Progenitor cell of endocrine pancreas (in vitro differentiated cells): ENCODE data around the gene DENND4C. TPM values are rescaled to one million over a fixed set of nuclear protein-coding genes. Genes with fewer than 3 reads are reported as not detected.
"Not testable (repeated sequence)": the region's sequence is repeated elsewhere in the genome, so short reads cannot be mapped to it uniquely, and the experiment has no call there.

Experiments
- DNase-seq: peaks from one replicate; pipeline ENCODE4 v3.0.0; 2021; ENCODE audit warnings: low spot score; ENCODE audit not compliant: unreplicated experiment
- H3K27ac Mint-ChIP-seq: 2 replicates; pipeline ENCODE4 v1.8.0; 2021; ENCODE audit warnings: mild to moderate bottlenecking, moderate library complexity, mixed read lengths
- H3K27me3 Mint-ChIP-seq: 2 replicates; pipeline ENCODE4 v1.8.0; 2021; ENCODE audit warnings: mixed read lengths
- H3K36me3 Mint-ChIP-seq: 2 replicates; pipeline ENCODE4 v1.8.0; 2022; ENCODE audit warnings: mixed read lengths; ENCODE audit not compliant: insufficient read depth
- H3K4me1 Mint-ChIP-seq: 2 replicates; pipeline ENCODE4 v1.8.0; 2021; ENCODE audit warnings: low read depth, mixed read lengths
- H3K4me3 Mint-ChIP-seq: 2 replicates; pipeline ENCODE4 v1.8.0; 2021; ENCODE audit warnings: low read depth, mild to moderate bottlenecking, moderate library complexity, mixed read lengths
- H3K9me3 Mint-ChIP-seq: 2 replicates; pipeline ENCODE4 v1.8.0; 2021; ENCODE audit warnings: low read depth, mixed read lengths
- CTCF ChIP-seq: fragments of 200-600 bp; sonication (generic); IDR thresholded peaks from one replicate; pipeline ENCODE4 v1.5.0; 2021; ENCODE audit warnings: antibody characterized with exemption, mild to moderate bottlenecking; ENCODE audit not compliant: unreplicated experiment
- total RNA-seq: library from RNA; stranded (reverse); gene quantifications from 2 replicates; pipeline ENCODE4 v1.2.1, GENCODE V29; 2021

The DENND4C gene
- total RNA-seq, 1 donor from 2014 or later: 60.4 TPM

- no peak for TF ChIP-seq CTCF
- Mint-ChIP-seq H3K4me1 (peaks cover 9% of the 10 kb centered on the region), H3K27ac (no peak overlapping the region), H3K36me3 (peaks cover 16% of the 10 kb centered on the region), H3K4me3 (no peak overlapping the region), H3K9me3 (peaks cover 3% of the 10 kb centered on the region), H3K27me3 (no peaks in the 10 kb centered on the region)
- DNase-seq: no peak
Observed at GRCh38 chr9:19239955-19240354, 9.5 kb downstream of the DENND4C start.

- no peak overlapping the region for H3K4me3 Mint-ChIP-seq
- H3K36me3 Mint-ChIP-seq: peaks cover 21% of the 10 kb centered on the region
- H3K4me1 Mint-ChIP-seq: peaks cover 16% of the 10 kb centered on the region
- no peaks in the 10 kb centered on the region for H3K27me3 Mint-ChIP-seq
- peak overlapping the region; percentile 52 for H3K27ac Mint-ChIP-seq
- TF ChIP-seq CTCF: no peak
- no peak for DNase-seq
- peaks cover 3% of the 10 kb centered on the region for H3K9me3 Mint-ChIP-seq
Observed at GRCh38 chr9:19241728-19242127, 11.2 kb downstream of the DENND4C start.

- H3K4me3 Mint-ChIP-seq: no peak overlapping the region
- H3K27ac Mint-ChIP-seq: no peak overlapping the region
- peaks cover 26% of the 10 kb centered on the region for H3K4me1 Mint-ChIP-seq
- DNase-seq: no peak
- H3K27me3 Mint-ChIP-seq: no peaks in the 10 kb centered on the region
- no peak for TF ChIP-seq CTCF
- H3K36me3 Mint-ChIP-seq: peaks cover 19% of the 10 kb centered on the region
- peaks cover 3% of the 10 kb centered on the region for H3K9me3 Mint-ChIP-seq
Observed at GRCh38 chr9:19243366-19244033, 13.0 kb downstream of the DENND4C start.

DNA sequence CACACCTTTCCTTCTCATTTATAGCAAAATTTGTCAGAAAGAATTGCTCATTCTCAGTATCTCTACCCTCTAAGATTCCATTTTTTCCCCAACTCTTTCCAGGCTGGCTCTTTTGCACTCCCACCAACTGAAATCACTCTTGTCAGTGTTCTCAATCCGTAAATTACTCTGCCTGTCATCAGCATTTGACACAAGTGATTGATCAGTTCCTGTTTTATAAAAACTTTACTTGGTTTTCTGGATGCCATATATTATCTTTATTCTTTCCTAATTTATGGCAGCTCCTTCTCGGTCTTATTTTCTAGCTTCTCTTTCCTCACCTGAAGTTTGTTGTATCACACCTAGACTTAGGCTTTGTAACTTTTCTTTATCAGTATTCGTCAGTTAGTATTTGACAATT, 16.4 kb downstream of the DENND4C start:
- H3K9me3 Mint-ChIP-seq: no peaks in the 10 kb centered on the region
- DNase-seq: no peak
- no peaks in the 10 kb centered on the region for H3K27me3 Mint-ChIP-seq
- peaks cover 8% of the 10 kb centered on the region for H3K36me3 Mint-ChIP-seq
- peaks cover 41% of the 10 kb centered on the region for H3K4me1 Mint-ChIP-seq
- H3K4me3 Mint-ChIP-seq: peak overlapping the region; percentile 0
- no peak for TF ChIP-seq CTCF
- H3K27ac Mint-ChIP-seq: peak overlapping the region; percentile 61

- Mint-ChIP-seq H3K9me3 (no peaks in the 10 kb centered on the region), H3K4me3 (no peak overlapping the region), H3K27ac (peak overlapping the region; percentile 61), H3K36me3 (peaks cover 8% of the 10 kb centered on the region), H3K4me1 (peaks cover 42% of the 10 kb centered on the region), H3K27me3 (no peaks in the 10 kb centered on the region)
- no peak for TF ChIP-seq CTCF
- no peak for DNase-seq
Observed at GRCh38 chr9:19247420-19247819, 16.9 kb downstream of the DENND4C start.

- not testable (repeated sequence) for H3K9me3 Mint-ChIP-seq, H3K27me3 Mint-ChIP-seq, H3K36me3 Mint-ChIP-seq, H3K4me3 Mint-ChIP-seq, DNase-seq, H3K27ac Mint-ChIP-seq
- peaks cover 41% of the 10 kb centered on the region for H3K4me1 Mint-ChIP-seq
Observed at GRCh38 chr9:19250346-19250745, 19.9 kb downstream of the DENND4C start.

- not testable (repeated sequence) for H3K27ac Mint-ChIP-seq, DNase-seq, H3K36me3 Mint-ChIP-seq, H3K9me3 Mint-ChIP-seq, H3K27me3 Mint-ChIP-seq, H3K4me3 Mint-ChIP-seq
- peaks cover 35% of the 10 kb centered on the region for H3K4me1 Mint-ChIP-seq
Observed at GRCh38 chr9:19251203-19251602, 20.7 kb downstream of the DENND4C start.

DNA sequence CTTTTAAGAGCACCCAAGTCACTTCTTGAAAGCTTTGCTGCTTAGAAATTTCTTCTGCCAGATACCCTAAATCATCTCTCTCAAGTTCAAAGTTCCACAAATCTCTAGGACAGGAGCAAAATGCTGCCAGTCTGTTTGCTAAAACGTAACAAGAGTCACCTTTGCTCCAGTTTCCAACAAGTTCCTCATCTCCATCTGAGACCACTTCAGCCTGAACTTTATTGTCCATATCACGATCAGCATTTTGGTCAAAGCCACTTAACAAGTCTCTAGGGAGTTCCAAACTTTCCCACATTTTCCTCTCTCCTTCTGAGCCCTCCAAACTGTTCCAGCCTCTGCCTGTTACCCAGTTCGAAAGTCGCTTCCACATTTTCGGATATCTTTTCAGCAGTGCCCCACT, 21.1 kb downstream of the DENND4C start:
- H3K4me1 Mint-ChIP-seq: peaks cover 32% of the 10 kb centered on the region
- H3K4me3 Mint-ChIP-seq, H3K27me3 Mint-ChIP-seq: not testable (repeated sequence)

More for the DNA sequence above, 21.1 kb downstream of the DENND4C start:
- DNase-seq, H3K36me3 Mint-ChIP-seq, H3K9me3 Mint-ChIP-seq: not testable (repeated sequence)
- peak overlapping the region; percentile 30 for H3K27ac Mint-ChIP-seq
